OCI-LY1 (cell line): Measurements from ENCODE around the gene TEPSIN.

ENCODE experiments used
- H2AFZ ChIP-seq: fragments of 200-600 bp; sonication (generic), shearing (Covaris generic); 2 replicates; pipeline ENCODE4 v1.6.0; 2014; ENCODE audit warnings: antibody characterized with exemption, mild to moderate bottlenecking, low read length
- H3F3A ChIP-seq: fragments of 200-600 bp; sonication (generic), shearing (Covaris generic); 2 replicates; pipeline ENCODE4 v1.6.0; 2014; ENCODE audit warnings: mild to moderate bottlenecking, antibody characterized with exemption, low read length, moderate library complexity; ENCODE audit not compliant: insufficient read depth
- H3K27ac ChIP-seq: fragments of 200-600 bp; sonication (generic); 2 replicates; pipeline ENCODE4 v1.5.1; 2014; ENCODE audit warnings: low read length, mixed run types, mild to moderate bottlenecking, low read depth; ENCODE audit not compliant: poor library complexity, severe bottlenecking
- H3K27me3 ChIP-seq: fragments of 200-600 bp; sonication (generic); 2 replicates; pipeline ENCODE4 v1.6.0; 2014; ENCODE audit warnings: antibody characterized with exemption, mild to moderate bottlenecking, low read length, moderate library complexity; ENCODE audit not compliant: insufficient read depth
- H3K36me3 ChIP-seq: fragments of 200-600 bp; sonication (generic); 2 replicates; pipeline ENCODE4 v1.6.1; 2014; ENCODE audit warnings: mild to moderate bottlenecking, antibody characterized with exemption, low read length, moderate library complexity, mixed read lengths; ENCODE audit not compliant: insufficient read depth
- H3K4me1 ChIP-seq: fragments of 200-600 bp; sonication (generic); 2 replicates; pipeline ENCODE4 v1.5.1; 2014; ENCODE audit warnings: mild to moderate bottlenecking, low read length, moderate library complexity; ENCODE audit not compliant: insufficient read depth, severe bottlenecking
- H3K4me2 ChIP-seq: fragments of 200-600 bp; sonication (generic), shearing (Covaris generic); 2 replicates; pipeline ENCODE4 v1.6.1; 2014; ENCODE audit warnings: low read length
- H3K4me3 ChIP-seq: fragments of 200-600 bp; sonication (generic); 2 replicates; pipeline ENCODE4 v1.5.1; 2014; ENCODE audit warnings: low read length, low read depth, mild to moderate bottlenecking, mixed read lengths; ENCODE audit not compliant: poor library complexity, severe bottlenecking
- H3K79me2 ChIP-seq: fragments of 200-600 bp; shearing (Covaris generic); 2 replicates; pipeline ENCODE4 v1.6.1; 2016; ENCODE audit warnings: mixed run types, low read length, mixed read lengths; ENCODE audit not compliant: insufficient read depth
- H3K9ac ChIP-seq: fragments of 200-600 bp; sonication (generic), shearing (Covaris generic); 2 replicates; pipeline ENCODE4 v1.6.1; 2014; ENCODE audit warnings: mild to moderate bottlenecking, low read length, mixed read lengths
- H3K9me2 ChIP-seq: fragments of 200-600 bp; sonication (generic), shearing (Covaris generic); 2 replicates; pipeline ENCODE4 v1.6.1; 2014; ENCODE audit warnings: low read depth, mild to moderate bottlenecking, low read length, mixed read lengths
- H3K9me3 ChIP-seq: fragments of 200-600 bp; shearing (Covaris generic); 2 replicates; pipeline ENCODE4 v1.6.1; 2014; ENCODE audit warnings: low read length, mixed read lengths
- H4K20me1 ChIP-seq: fragments of 200-600 bp; sonication (generic), shearing (Covaris generic); 2 replicates; pipeline ENCODE4 v1.6.0; 2016; ENCODE audit warnings: mild to moderate bottlenecking, low read length; ENCODE audit not compliant: insufficient read depth
- EZH2 ChIP-seq: fragments of 200-600 bp; sonication (generic), shearing (Covaris generic); IDR thresholded peaks from 2 replicates; pipeline ENCODE4 v1.8.0; 2017; ENCODE audit warnings: borderline replicate concordance, mixed run types, mild to moderate bottlenecking, antibody characterized with exemption, low read length, moderate library complexity, mixed read lengths
- TF ChIP-seq, protein P1 (sequence below): fragments of 200-600 bp; sonication (generic), shearing (Covaris generic); IDR thresholded peaks from 2 replicates; pipeline ENCODE4 v1.5.1; 2017; ENCODE audit warnings: mild to moderate bottlenecking, antibody characterized with exemption, low read length, moderate library complexity, mixed read lengths

Gene TEPSIN

DNA sequence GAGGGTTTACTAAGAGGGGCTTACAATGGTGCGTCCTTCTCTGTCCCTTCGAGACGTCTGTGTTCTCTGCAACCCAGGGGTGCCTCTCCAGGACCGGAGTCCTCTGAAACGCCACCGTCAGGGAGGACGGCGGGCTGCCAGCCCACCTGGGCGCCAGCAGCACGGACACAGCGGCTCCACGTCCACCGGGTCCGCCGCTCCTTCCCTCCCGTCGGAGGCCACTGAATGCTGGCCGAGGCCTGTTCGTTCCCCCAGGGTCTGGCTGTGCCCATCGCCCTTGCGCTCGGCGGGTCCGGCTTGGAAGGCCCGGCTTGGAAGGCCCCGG, 403 bp downstream of the TEPSIN start:
- Histone ChIP-seq H2AFZ (no peak overlapping the region), H3K9ac (peak overlapping the region; percentile 90), H3K9me3 (no peaks in the 10 kb centered on the region), H3K4me3 (peak overlapping the region; percentile 88), H4K20me1 (no peaks in the 10 kb centered on the region), H3K27me3 (no peaks in the 10 kb centered on the region), H3K4me1 (peaks cover 37% of the 10 kb centered on the region), H3K79me2 (peaks cover 7% of the 10 kb centered on the region; the same call in 1 of the 2 replicates), H3K9me2 (no peaks in the 10 kb centered on the region), H3F3A (no peaks in the 10 kb centered on the region), H3K36me3 (peaks cover 14% of the 10 kb centered on the region), H3K4me2 (peak overlapping the region; percentile 74), H3K27ac (no peak overlapping the region)
- TF ChIP-seq, protein P1, sequence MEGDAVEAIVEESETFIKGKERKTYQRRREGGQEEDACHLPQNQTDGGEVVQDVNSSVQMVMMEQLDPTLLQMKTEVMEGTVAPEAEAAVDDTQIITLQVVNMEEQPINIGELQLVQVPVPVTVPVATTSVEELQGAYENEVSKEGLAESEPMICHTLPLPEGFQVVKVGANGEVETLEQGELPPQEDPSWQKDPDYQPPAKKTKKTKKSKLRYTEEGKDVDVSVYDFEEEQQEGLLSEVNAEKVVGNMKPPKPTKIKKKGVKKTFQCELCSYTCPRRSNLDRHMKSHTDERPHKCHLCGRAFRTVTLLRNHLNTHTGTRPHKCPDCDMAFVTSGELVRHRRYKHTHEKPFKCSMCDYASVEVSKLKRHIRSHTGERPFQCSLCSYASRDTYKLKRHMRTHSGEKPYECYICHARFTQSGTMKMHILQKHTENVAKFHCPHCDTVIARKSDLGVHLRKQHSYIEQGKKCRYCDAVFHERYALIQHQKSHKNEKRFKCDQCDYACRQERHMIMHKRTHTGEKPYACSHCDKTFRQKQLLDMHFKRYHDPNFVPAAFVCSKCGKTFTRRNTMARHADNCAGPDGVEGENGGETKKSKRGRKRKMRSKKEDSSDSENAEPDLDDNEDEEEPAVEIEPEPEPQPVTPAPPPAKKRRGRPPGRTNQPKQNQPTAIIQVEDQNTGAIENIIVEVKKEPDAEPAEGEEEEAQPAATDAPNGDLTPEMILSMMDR = no peak
- no peak for TF ChIP-seq EZH2

DNA sequence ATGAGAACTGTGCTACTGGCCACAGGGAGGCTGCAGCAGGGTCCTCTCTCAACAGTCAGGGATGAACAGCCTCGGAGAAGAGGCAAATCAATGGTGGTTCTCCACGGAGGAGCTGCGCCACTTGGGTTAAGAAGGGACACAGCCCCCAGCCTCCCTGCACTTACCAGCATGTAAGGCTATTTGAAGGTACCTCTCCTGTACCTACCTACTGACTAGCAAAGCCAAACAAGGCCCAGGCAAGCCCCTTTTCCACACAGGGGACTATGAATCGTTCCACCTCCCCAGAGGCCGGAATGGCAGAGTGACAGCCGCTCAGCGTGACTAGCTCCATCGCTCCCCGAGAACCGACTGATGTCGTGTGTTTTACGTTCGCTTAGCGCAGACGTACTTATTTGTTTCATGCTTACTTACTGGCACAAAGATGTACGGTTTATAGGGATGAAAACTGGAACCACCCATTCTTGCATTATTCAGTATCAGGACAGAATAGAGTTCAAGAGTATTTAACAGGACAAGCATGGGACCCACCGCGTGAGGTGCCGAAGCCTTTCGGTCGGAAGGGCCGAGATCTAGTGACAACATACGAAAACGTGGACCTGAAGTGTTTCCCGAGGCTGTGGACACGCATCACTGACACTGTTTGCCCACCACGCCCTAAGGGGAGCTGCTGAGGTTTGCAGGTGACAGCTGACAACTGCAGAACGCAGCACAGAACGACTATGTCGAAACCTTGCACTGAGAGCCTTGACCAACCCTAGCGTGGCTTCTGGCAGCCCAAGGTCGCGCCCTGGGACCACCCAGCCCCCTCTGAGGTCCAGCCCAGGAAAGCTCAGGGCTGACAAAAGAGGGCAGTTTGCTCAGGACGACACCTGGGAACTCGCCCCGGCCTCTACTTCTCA, 1.0 kb downstream of the TEPSIN start:
- Histone ChIP-seq H4K20me1 (no peaks in the 10 kb centered on the region), H3K4me1 (peaks cover 37% of the 10 kb centered on the region), H3F3A (no peaks in the 10 kb centered on the region), H3K27ac (no peak overlapping the region), H3K9me2 (no peaks in the 10 kb centered on the region), H2AFZ (no peak overlapping the region), H3K9me3 (no peaks in the 10 kb centered on the region), H3K27me3 (no peaks in the 10 kb centered on the region), H3K4me3 (peak overlapping the region; percentile 88), H3K36me3 (peaks cover 12% of the 10 kb centered on the region), H3K9ac (peak overlapping the region; percentile 90), H3K79me2 (peaks cover 7% of the 10 kb centered on the region; the same call in 1 of the 2 replicates), H3K4me2 (peak overlapping the region; percentile 74)
- TF ChIP-seq, protein P1 = no peak
- no peak for TF ChIP-seq EZH2

DNA sequence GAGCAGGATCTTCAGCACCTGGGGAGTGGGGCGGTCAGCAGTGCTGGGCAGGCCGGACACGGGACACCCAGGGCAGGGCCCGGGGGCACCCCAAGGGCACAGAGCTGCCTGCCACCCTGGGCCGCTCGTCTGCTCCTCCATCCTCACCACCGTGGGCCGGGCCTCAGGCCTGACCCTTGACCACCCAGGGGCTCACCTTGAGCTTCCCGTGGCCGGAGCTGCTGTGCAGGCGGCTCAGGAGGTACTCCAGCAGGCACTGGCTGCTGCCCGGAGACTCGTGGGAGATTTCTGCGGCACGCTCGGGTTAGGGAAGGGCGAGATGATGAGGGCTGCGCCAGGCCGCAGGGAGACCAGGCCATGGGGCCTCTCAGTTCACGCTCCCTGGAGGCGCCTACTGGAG, 2.1 kb downstream of the TEPSIN start:
- H4K20me1 ChIP-seq = no peaks in the 10 kb centered on the region
- no peak overlapping the region for H3K27ac ChIP-seq
- peaks cover 7% of the 10 kb centered on the region for H3K36me3 ChIP-seq
- H3K9ac ChIP-seq = no peak overlapping the region
- no peak overlapping the region for H3K4me3 ChIP-seq
- peaks cover 7% of the 10 kb centered on the region; the same call in 1 of the 2 replicates for H3K79me2 ChIP-seq
- no peak for TF ChIP-seq EZH2
- TF ChIP-seq, protein P1 = no peak
- peaks cover 31% of the 10 kb centered on the region for H3K4me1 ChIP-seq
- H3K9me2 ChIP-seq = no peaks in the 10 kb centered on the region
- H3K9me3 ChIP-seq = no peaks in the 10 kb centered on the region
- no peak overlapping the region for H2AFZ ChIP-seq
- H3K4me2 ChIP-seq = no peak overlapping the region
- no peaks in the 10 kb centered on the region for H3K27me3 ChIP-seq
- no peaks in the 10 kb centered on the region for H3F3A ChIP-seq
